WTC11 (cell line): ENCODE data around the gene PHC2. TPM values are rescaled to one million over a fixed set of nuclear protein-coding genes. Genes with fewer than 3 reads are reported as not detected.

Source experiments
- ATAC-seq: fragments of 200-7000 bp; cut with Tn5 transposase; 2 replicates; pipeline ENCODE4 v1.10.0; 2021; ENCODE audit warnings: mild to moderate bottlenecking, moderate library complexity
- CTCF ChIA-PET: fragments of 300-600 bp; sonication (Branson Sonifier 250); formaldehyde crosslinking; loops from one replicate; lab custom pipeline; 2021; ENCODE audit warnings: antibody characterized with exemption; lab: Charles Lee
- POLR2A ChIA-PET: fragments of 350-600 bp; sonication (Branson Sonifier 250); formaldehyde crosslinking; loops from one replicate; lab custom pipeline; 2021; ENCODE audit warnings: antibody characterized with exemption; lab: Charles Lee
- DNase-seq: peaks from one replicate; pipeline ENCODE4 v3.0.0; 2021; ENCODE audit warnings: low spot score
- H3K27ac Mint-ChIP-seq: 2 replicates; pipeline ENCODE4 v1.8.0; 2021; ENCODE audit warnings: mixed read lengths
- H3K27me3 Mint-ChIP-seq: 2 replicates; pipeline ENCODE4 v1.8.0; 2021; ENCODE audit warnings: low read depth, mild to moderate bottlenecking, moderate library complexity, mixed read lengths
- H3K36me3 Mint-ChIP-seq: 2 replicates; pipeline ENCODE4 v1.8.0; 2021; ENCODE audit warnings: mixed read lengths
- H3K4me1 Mint-ChIP-seq: 2 replicates; pipeline ENCODE4 v1.8.0; 2022; ENCODE audit warnings: mixed read lengths
- H3K4me3 Mint-ChIP-seq: 2 replicates; pipeline ENCODE4 v1.8.0; 2021; ENCODE audit warnings: mild to moderate bottlenecking, moderate library complexity, mixed read lengths
- H3K9me3 Mint-ChIP-seq: 2 replicates; pipeline ENCODE4 v1.8.0; 2021; ENCODE audit warnings: mixed read lengths
- ARID4B ChIP-seq: sonication (generic); formaldehyde crosslinking; IDR thresholded peaks from 2 replicates; pipeline ENCODE4 v1.8.0; 2023; ENCODE audit warnings: missing genetic modification reagents, mild to moderate bottlenecking, borderline replicate concordance
- ATF3 ChIP-seq: sonication (generic); formaldehyde crosslinking; conservative IDR thresholded peaks from 2 replicates; pipeline ENCODE4 v1.8.1; 2022; ENCODE audit warnings: mild to moderate bottlenecking, missing genetic modification reagents
- E2F4 ChIP-seq: sonication (generic); formaldehyde crosslinking; IDR thresholded peaks from 2 replicates; pipeline ENCODE4 v1.8.1; 2022; ENCODE audit warnings: low read depth, mild to moderate bottlenecking, moderate library complexity, missing genetic modification reagents, borderline replicate concordance
- EMX1 ChIP-seq: fragments of 250-450 bp; sonication (Bioruptor Pico); IDR thresholded peaks from 2 replicates; pipeline ENCODE4 v1.8.0; 2021; ENCODE audit warnings: mild to moderate bottlenecking
- ESRRA ChIP-seq: sonication (generic); formaldehyde crosslinking; IDR thresholded peaks from 2 replicates; pipeline ENCODE4 v1.8.1; 2022; ENCODE audit warnings: mild to moderate bottlenecking, missing genetic modification reagents, borderline replicate concordance
- HMGA2 ChIP-seq: fragments of 250-450 bp; sonication (Bioruptor Pico); IDR thresholded peaks from 2 replicates; pipeline ENCODE4 v1.4.0; 2021; ENCODE audit warnings: mild to moderate bottlenecking, moderate library complexity
- JUN ChIP-seq: sonication (generic); formaldehyde crosslinking; IDR thresholded peaks from 2 replicates; pipeline ENCODE4 v1.8.0; 2023; ENCODE audit warnings: mild to moderate bottlenecking, missing genetic modification reagents
- NFE2L1 ChIP-seq: sonication (generic); formaldehyde crosslinking; IDR thresholded peaks from 2 replicates; pipeline ENCODE4 v1.8.1; 2023; ENCODE audit warnings: missing genetic modification reagents
- NR2C2 ChIP-seq: sonication (generic); formaldehyde crosslinking; IDR thresholded peaks from 2 replicates; pipeline ENCODE4 v1.8.0; 2022; ENCODE audit warnings: mild to moderate bottlenecking, missing genetic modification reagents
- RELA ChIP-seq: sonication (generic); formaldehyde crosslinking; IDR thresholded peaks from 2 replicates; pipeline ENCODE4 v1.8.1; 2022; ENCODE audit warnings: missing genetic modification reagents, mild to moderate bottlenecking, borderline replicate concordance
- RORB ChIP-seq: fragments of 250-450 bp; sonication (Bioruptor Pico); IDR thresholded peaks from 2 replicates; pipeline ENCODE4 v1.9.0; 2021; ENCODE audit warnings: mild to moderate bottlenecking
- ZNF219 ChIP-seq: sonication (generic); formaldehyde crosslinking; IDR thresholded peaks from 2 replicates; pipeline ENCODE4 v1.8.0; 2023; ENCODE audit warnings: missing genetic modification reagents, mild to moderate bottlenecking, borderline replicate concordance
- ZNF232 ChIP-seq: sonication (generic); formaldehyde crosslinking; IDR thresholded peaks from 2 replicates; pipeline ENCODE4 v1.8.0; 2022; ENCODE audit warnings: mild to moderate bottlenecking, missing genetic modification reagents
- ZNF317 ChIP-seq: sonication (generic); formaldehyde crosslinking; IDR thresholded peaks from 2 replicates; pipeline ENCODE4 v1.8.1; 2023; ENCODE audit warnings: low read depth, mild to moderate bottlenecking, moderate library complexity, missing genetic modification reagents, borderline replicate concordance
- ZNF416 ChIP-seq: fragments of 250-450 bp; sonication (Bioruptor Pico); IDR thresholded peaks from 2 replicates; pipeline ENCODE4 v1.9.0; 2021; ENCODE audit warnings: mild to moderate bottlenecking, inconsistent platforms
- total RNA-seq: library from RNA; stranded (reverse); gene quantifications from 3 replicates; pipeline ENCODE4 v1.2.3, GENCODE V29; 2021
- TF ChIP-seq, protein P1 (sequence below): fragments of 250-450 bp; sonication (Bioruptor Pico); IDR thresholded peaks from 2 replicates; pipeline ENCODE4 v1.8.0; 2021; ENCODE audit warnings: mild to moderate bottlenecking
- TF ChIP-seq, protein P2 (sequence below): fragments of 250-450 bp; sonication (Bioruptor Pico); IDR thresholded peaks from 2 replicates; pipeline ENCODE4 v1.9.0; 2021; ENCODE audit warnings: mild to moderate bottlenecking
- TF ChIP-seq, protein P3 (sequence below): sonication (generic); formaldehyde crosslinking; IDR thresholded peaks from 2 replicates; pipeline ENCODE4 v1.8.1; 2022; ENCODE audit warnings: missing genetic modification reagents, borderline replicate concordance
- TF ChIP-seq, protein P4 (sequence below): sonication (generic); formaldehyde crosslinking; IDR thresholded peaks from 2 replicates; pipeline ENCODE4 v1.8.1; 2023; ENCODE audit warnings: mild to moderate bottlenecking, missing genetic modification reagents
- TF ChIP-seq, protein P5 (sequence below): sonication (generic); formaldehyde crosslinking; IDR thresholded peaks from 2 replicates; pipeline ENCODE4 v1.8.0; 2023; ENCODE audit warnings: missing genetic modification reagents
- TF ChIP-seq, protein P6 (sequence below): sonication (generic); formaldehyde crosslinking; IDR thresholded peaks from 2 replicates; pipeline ENCODE4 v1.8.0; 2023; ENCODE audit warnings: mild to moderate bottlenecking, missing genetic modification reagents

Gene PHC2
- total RNA-seq, 1 experiment from 2014 or later = 7.0 TPM

- no peak for TF ChIP-seq E2F4 (CRISPR knock-in tag)
- no peak for TF ChIP-seq ZNF232 (CRISPR knock-in tag)
- TF ChIP-seq ZNF219 (CRISPR knock-in tag) = no peak
- no peak for TF ChIP-seq HMGA2
- TF ChIP-seq, protein P1, sequence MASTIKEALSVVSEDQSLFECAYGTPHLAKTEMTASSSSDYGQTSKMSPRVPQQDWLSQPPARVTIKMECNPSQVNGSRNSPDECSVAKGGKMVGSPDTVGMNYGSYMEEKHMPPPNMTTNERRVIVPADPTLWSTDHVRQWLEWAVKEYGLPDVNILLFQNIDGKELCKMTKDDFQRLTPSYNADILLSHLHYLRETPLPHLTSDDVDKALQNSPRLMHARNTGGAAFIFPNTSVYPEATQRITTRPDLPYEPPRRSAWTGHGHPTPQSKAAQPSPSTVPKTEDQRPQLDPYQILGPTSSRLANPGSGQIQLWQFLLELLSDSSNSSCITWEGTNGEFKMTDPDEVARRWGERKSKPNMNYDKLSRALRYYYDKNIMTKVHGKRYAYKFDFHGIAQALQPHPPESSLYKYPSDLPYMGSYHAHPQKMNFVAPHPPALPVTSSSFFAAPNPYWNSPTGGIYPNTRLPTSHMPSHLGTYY (CRISPR knock-in tag) = no peak
- no peak for TF ChIP-seq ZNF416 (CRISPR knock-in tag)
- TF ChIP-seq, protein P2, sequence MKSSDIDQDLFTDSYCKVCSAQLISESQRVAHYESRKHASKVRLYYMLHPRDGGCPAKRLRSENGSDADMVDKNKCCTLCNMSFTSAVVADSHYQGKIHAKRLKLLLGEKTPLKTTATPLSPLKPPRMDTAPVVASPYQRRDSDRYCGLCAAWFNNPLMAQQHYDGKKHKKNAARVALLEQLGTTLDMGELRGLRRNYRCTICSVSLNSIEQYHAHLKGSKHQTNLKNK = no peak
- TF ChIP-seq, protein P3, sequence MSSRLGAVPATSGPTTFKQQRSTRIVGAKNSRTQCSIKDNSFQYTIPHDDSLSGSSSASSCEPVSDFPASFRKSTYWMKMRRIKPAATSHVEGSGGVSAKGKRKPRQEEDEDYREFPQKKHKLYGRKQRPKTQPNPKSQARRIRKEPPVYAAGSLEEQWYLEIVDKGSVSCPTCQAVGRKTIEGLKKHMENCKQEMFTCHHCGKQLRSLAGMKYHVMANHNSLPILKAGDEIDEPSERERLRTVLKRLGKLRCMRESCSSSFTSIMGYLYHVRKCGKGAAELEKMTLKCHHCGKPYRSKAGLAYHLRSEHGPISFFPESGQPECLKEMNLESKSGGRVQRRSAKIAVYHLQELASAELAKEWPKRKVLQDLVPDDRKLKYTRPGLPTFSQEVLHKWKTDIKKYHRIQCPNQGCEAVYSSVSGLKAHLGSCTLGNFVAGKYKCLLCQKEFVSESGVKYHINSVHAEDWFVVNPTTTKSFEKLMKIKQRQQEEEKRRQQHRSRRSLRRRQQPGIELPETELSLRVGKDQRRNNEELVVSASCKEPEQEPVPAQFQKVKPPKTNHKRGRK (CRISPR knock-in tag) = no peak
- TF ChIP-seq, protein P4, sequence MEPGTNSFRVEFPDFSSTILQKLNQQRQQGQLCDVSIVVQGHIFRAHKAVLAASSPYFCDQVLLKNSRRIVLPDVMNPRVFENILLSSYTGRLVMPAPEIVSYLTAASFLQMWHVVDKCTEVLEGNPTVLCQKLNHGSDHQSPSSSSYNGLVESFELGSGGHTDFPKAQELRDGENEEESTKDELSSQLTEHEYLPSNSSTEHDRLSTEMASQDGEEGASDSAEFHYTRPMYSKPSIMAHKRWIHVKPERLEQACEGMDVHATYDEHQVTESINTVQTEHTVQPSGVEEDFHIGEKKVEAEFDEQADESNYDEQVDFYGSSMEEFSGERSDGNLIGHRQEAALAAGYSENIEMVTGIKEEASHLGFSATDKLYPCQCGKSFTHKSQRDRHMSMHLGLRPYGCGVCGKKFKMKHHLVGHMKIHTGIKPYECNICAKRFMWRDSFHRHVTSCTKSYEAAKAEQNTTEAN (CRISPR knock-in tag) = no peak
- TF ChIP-seq ATF3 (CRISPR knock-in tag) = no peak
These were observed 82.7 kb downstream of the PHC2 start (continued) for GRCh38 chr1:33348194-33348593.

- H3K27ac Mint-ChIP-seq = no peak overlapping the region
- H3K4me3 Mint-ChIP-seq = no peak overlapping the region
- no peaks in the 10 kb centered on the region for H3K36me3 Mint-ChIP-seq
- ChIA-PET POLR2A (interaction anchor here (0.5 kb wide), 1 partner anchor 950 kb away, joined by 3 read pairs; no protein-coding TSS in a partner anchor), CTCF (no interaction called here)
- H3K27me3 Mint-ChIP-seq = peaks cover 92% of the 10 kb centered on the region
- H3K9me3 Mint-ChIP-seq = no peaks in the 10 kb centered on the region
- DNase-seq = no peak
- H3K4me1 Mint-ChIP-seq = peaks cover 34% of the 10 kb centered on the region
- ATAC-seq = no peak
- TF ChIP-seq NFE2L1 (CRISPR knock-in tag) (no peak), ZNF317 (CRISPR knock-in tag) (no peak), ESRRA (no peak), RELA (CRISPR knock-in tag) (no peak), RORB (CRISPR knock-in tag) (no peak), HMGA2 (no peak), EMX1 (CRISPR knock-in tag) (no peak), NR2C2 (CRISPR knock-in tag) (no peak), JUN (no peak), E2F4 (CRISPR knock-in tag) (no peak), ARID4B (CRISPR knock-in tag) (no peak)
- TF ChIP-seq, protein P5, sequence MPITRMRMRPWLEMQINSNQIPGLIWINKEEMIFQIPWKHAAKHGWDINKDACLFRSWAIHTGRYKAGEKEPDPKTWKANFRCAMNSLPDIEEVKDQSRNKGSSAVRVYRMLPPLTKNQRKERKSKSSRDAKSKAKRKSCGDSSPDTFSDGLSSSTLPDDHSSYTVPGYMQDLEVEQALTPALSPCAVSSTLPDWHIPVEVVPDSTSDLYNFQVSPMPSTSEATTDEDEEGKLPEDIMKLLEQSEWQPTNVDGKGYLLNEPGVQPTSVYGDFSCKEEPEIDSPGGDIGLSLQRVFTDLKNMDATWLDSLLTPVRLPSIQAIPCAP (CRISPR knock-in tag) = no peak
- TF ChIP-seq, protein P6, sequence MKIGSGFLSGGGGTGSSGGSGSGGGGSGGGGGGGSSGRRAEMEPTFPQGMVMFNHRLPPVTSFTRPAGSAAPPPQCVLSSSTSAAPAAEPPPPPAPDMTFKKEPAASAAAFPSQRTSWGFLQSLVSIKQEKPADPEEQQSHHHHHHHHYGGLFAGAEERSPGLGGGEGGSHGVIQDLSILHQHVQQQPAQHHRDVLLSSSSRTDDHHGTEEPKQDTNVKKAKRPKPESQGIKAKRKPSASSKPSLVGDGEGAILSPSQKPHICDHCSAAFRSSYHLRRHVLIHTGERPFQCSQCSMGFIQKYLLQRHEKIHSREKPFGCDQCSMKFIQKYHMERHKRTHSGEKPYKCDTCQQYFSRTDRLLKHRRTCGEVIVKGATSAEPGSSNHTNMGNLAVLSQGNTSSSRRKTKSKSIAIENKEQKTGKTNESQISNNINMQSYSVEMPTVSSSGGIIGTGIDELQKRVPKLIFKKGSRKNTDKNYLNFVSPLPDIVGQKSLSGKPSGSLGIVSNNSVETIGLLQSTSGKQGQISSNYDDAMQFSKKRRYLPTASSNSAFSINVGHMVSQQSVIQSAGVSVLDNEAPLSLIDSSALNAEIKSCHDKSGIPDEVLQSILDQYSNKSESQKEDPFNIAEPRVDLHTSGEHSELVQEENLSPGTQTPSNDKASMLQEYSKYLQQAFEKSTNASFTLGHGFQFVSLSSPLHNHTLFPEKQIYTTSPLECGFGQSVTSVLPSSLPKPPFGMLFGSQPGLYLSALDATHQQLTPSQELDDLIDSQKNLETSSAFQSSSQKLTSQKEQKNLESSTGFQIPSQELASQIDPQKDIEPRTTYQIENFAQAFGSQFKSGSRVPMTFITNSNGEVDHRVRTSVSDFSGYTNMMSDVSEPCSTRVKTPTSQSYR (CRISPR knock-in tag) = no peak
These were observed 83.3 kb downstream of the PHC2 start for GRCh38 chr1:33347650-33347992.
